ENCODE data around the gene FBXW7.

- TF ChIP-seq TAF1 (IDR thresholded peaks at IDR 0.05; ENCODE audit: low read depth, low read length) (no peak), POLR2AphosphoS5 (IDR thresholded peaks at IDR 0.05; ENCODE audit: low read depth, low read length) (no peak)
Observed at GRCh38 chr4:152514356-152514755, 21.5 kb downstream of the FBXW7 start.

Measured in GM12891 (cell line).